Neutrophil (primary cell): Measurements from ENCODE around the gene DDC.

Experiments
- H3K27ac ChIP-seq: fragments of 200-600 bp; sonication (generic); 2 replicates; pipeline ENCODE4 v1.5.1; 2016; ENCODE audit warnings: mild to moderate bottlenecking, moderate library complexity
- H3K27me3 ChIP-seq: fragments of 200-600 bp; sonication (generic); 2 replicates; pipeline ENCODE4 v1.6.0; 2016; ENCODE audit warnings: mild to moderate bottlenecking
- H3K36me3 ChIP-seq: fragments of 200-600 bp; sonication (generic); 2 replicates; pipeline ENCODE4 v1.5.1; 2017
- H3K4me1 ChIP-seq, 2 experiments: fragments of 200-600 bp in 1 of 2; sonication (generic) in 1 of 2; 1 replicate in 1 of 2; 2 replicates in 1 of 2; pipeline versions ENCODE4 v1.5.1 to v1.6.1; 2013 to 2016; ENCODE audit warnings: low read depth in 1 of 2, low read length in 1 of 2, mild to moderate bottlenecking in 1 of 2, moderate library complexity in 1 of 2; ENCODE audit not compliant: control insufficient read depth in 1 of 2, insufficient read depth in 1 of 2
- H3K4me3 ChIP-seq, 2 experiments: fragments of 200-600 bp in 1 of 2; sonication (generic) in 1 of 2; 1 replicate in 1 of 2; 2 replicates in 1 of 2; pipeline ENCODE4 v1.5.1; 2013 to 2016; ENCODE audit warnings: low read depth in 1 of 2, low read length in 1 of 2, mild to moderate bottlenecking in 1 of 2, moderate library complexity in 1 of 2
- H3K9me3 ChIP-seq: fragments of 200-600 bp; sonication (generic); 2 replicates; pipeline ENCODE4 v1.5.1; 2016
- CTCF ChIP-seq: fragments of 200-600 bp; sonication (generic); IDR thresholded peaks from 2 replicates; pipeline ENCODE4 v1.5.1; 2016; ENCODE audit warnings: antibody characterized with exemption

The DDC gene

GRCh38 chr7:50564640-50565558, at the start of gene DDC:
DDC (minus strand) TSS chr7:50565405; CDS start chr7:50544085, 21,320 bp downstream.
- Histone ChIP-seq H3K36me3 (no peaks in the 10 kb centered on the region), H3K4me3 (no peak within 1 kb of the TSS), H3K27me3 (peaks cover 12% of the 10 kb centered on the region), H3K9me3 (no peaks in the 10 kb centered on the region), H3K4me1 (no peaks in the 10 kb centered on the region), H3K27ac (no peak within 1 kb of the TSS)
- no peak for TF ChIP-seq CTCF

GRCh38 chr7:50613473-50613872, 48.3 kb upstream of the DDC start:
- TF ChIP-seq CTCF, result no peak
- Histone ChIP-seq H3K9me3 (no peaks in the 10 kb centered on the region), H3K4me3 (no peak overlapping the region), H3K27me3 (no peaks in the 10 kb centered on the region), H3K36me3 (peaks cover 84% of the 10 kb centered on the region), H3K4me1 (no peaks in the 10 kb centered on the region), H3K27ac (no peak overlapping the region)

- Histone ChIP-seq H3K36me3 (peaks cover 76% of the 10 kb centered on the region), H3K4me1 (no peaks in the 10 kb centered on the region), H3K27me3 (no peaks in the 10 kb centered on the region), H3K27ac (no peak overlapping the region), H3K9me3 (no peaks in the 10 kb centered on the region), H3K4me3 (no peak overlapping the region)
- TF ChIP-seq CTCF, result no peak
Measured at GRCh38 chr7:50612704-50613103, 47.5 kb upstream of the DDC start.

- no peak for TF ChIP-seq CTCF
- no peak overlapping the region for H3K27ac ChIP-seq
- H3K4me3 ChIP-seq, result no peak overlapping the region
- no peaks in the 10 kb centered on the region for H3K9me3 ChIP-seq
- H3K36me3 ChIP-seq, result peaks cover 70% of the 10 kb centered on the region
- H3K4me1 ChIP-seq, result no peaks in the 10 kb centered on the region
- H3K27me3 ChIP-seq, result no peaks in the 10 kb centered on the region
Measured at GRCh38 chr7:50610521-50611277, 45.5 kb upstream of the DDC start.

GRCh38 chr7:50608196-50608906, 43.1 kb upstream of the DDC start:
- no peak for TF ChIP-seq CTCF
- Histone ChIP-seq H3K9me3 (no peaks in the 10 kb centered on the region), H3K36me3 (peaks cover 70% of the 10 kb centered on the region), H3K27me3 (no peaks in the 10 kb centered on the region), H3K27ac (no peak overlapping the region), H3K4me3 (no peak overlapping the region), H3K4me1 (no peaks in the 10 kb centered on the region)
